ENCODE results near the gene ATP11C.

- no peak for TF ChIP-seq CTCF (IDR thresholded peaks at IDR 0.05)
- TF ChIP-seq POLR2AphosphoS5 (IDR thresholded peaks at IDR 0.05): no peak
These were observed 230.2 kb downstream of the ATP11C start for GRCh38 chrX:139702658-139703057.

All from transverse colon (tissue), 4 donors.